B cell (primary cell): Measurements from ENCODE around the gene PROB1. TPM values are rescaled to one million over a fixed set of nuclear protein-coding genes. Genes with fewer than 3 reads are reported as not detected.

Source experiments
- ATAC-seq: fragments of 200-7000 bp; cut with Tn5 transposase; one replicate; pipeline ENCODE4 v1.10.0; 2021; ENCODE audit warnings: low read depth, mild to moderate bottlenecking, moderate number of reproducible peaks, moderate library complexity
- CTCF ChIA-PET: fragments of 350-600 bp; sonication (Branson Sonifier 250); formaldehyde crosslinking; loops from one replicate; lab custom pipeline; 2021; ENCODE audit warnings: antibody characterized with exemption, inconsistent platforms; lab: Charles Lee
- POLR2A ChIA-PET: fragments of 350-600 bp; sonication (Branson Sonifier 250); formaldehyde crosslinking; loops from one replicate; lab custom pipeline; 2021; ENCODE audit warnings: antibody characterized with exemption; lab: Charles Lee
- DNase-seq: peaks from one replicate; pipeline ENCODE4 v3.0.0; 2013
- H2AFZ ChIP-seq: 2 replicates; pipeline ENCODE4 v1.6.1; 2012; ENCODE audit warnings: mild to moderate bottlenecking, low read depth, low read length; ENCODE audit not compliant: insufficient read depth, poor library complexity, severe bottlenecking
- H3K27ac ChIP-seq, 2 donors: 1 replicate in 1 of 2; 2 replicates in 1 of 2; pipeline ENCODE4 v1.5.1; 2012 to 2013; ENCODE audit warnings: low read length in 2 of 2, mild to moderate bottlenecking in 2 of 2, moderate library complexity in 1 of 2
- H3K27me3 ChIP-seq, 4 experiments: fragments of 200-600 bp in 1 of 4; sonication (generic) in 1 of 4; replicated peaks in 1 of 4; 1 replicate in 2 of 4; 2 replicates in 2 of 4; pipeline versions ENCODE4 v1.6.1 to v1.7.0; 2013 to 2016; ENCODE audit warnings: low read length in 3 of 4, mild to moderate bottlenecking in 2 of 4, mixed read lengths in 1 of 4, moderate library complexity in 1 of 4; ENCODE audit not compliant: insufficient read depth in 4 of 4, control insufficient read depth in 3 of 4; ENCODE audit errors: control extremely low read depth in 1 of 4
- H3K36me3 ChIP-seq, 2 experiments: replicated peaks in 1 of 2; 1 replicate in 1 of 2; 2 replicates in 1 of 2; pipeline versions ENCODE4 v1.6.1 to v1.7.1; 2013; ENCODE audit warnings: low read length in 1 of 2; ENCODE audit not compliant: insufficient read depth in 2 of 2, control insufficient read depth in 1 of 2; ENCODE audit errors: control extremely low read depth in 1 of 2, extremely low read depth in 1 of 2
- H3K4me1 ChIP-seq, 2 donors: fragments of 200-600 bp in 1 of 2; sonication (generic) in 1 of 2; 1 replicate in 1 of 2; 2 replicates in 1 of 2; pipeline versions ENCODE4 v1.5.1 to v1.6.1; 2013 to 2017; ENCODE audit warnings: low read length in 2 of 2; ENCODE audit not compliant: control insufficient read depth in 2 of 2, insufficient read depth in 2 of 2
- H3K4me2 ChIP-seq: replicated peaks from 2 replicates; pipeline ENCODE3; 2012; ENCODE audit warnings: mild to moderate bottlenecking, low read depth, low read length; ENCODE audit not compliant: poor library complexity, severe bottlenecking
- H3K4me3 ChIP-seq, 5 experiments: fragments of 200-600 bp in 1 of 5; sonication (generic) in 1 of 5; 1 replicate in 3 of 5; 2 replicates in 2 of 5; pipeline versions ENCODE4 v1.5.1 to v1.7.0; 2011 to 2016; ENCODE audit warnings: low read length in 4 of 5, mild to moderate bottlenecking in 4 of 5, low read depth in 2 of 5, control low read depth in 1 of 5, moderate library complexity in 1 of 5; ENCODE audit not compliant: insufficient read depth in 1 of 5; ENCODE audit errors: control extremely low read depth in 1 of 5, extremely low read depth in 1 of 5
- H3K79me2 ChIP-seq: fragments of 200-600 bp; sonication (generic); one replicate; pipeline ENCODE4 v1.6.0; 2016; ENCODE audit warnings: low read length; ENCODE audit not compliant: control insufficient read depth, insufficient read depth
- H3K9ac ChIP-seq: fragments of 200-600 bp; sonication (generic); 2 replicates; pipeline ENCODE4 v1.6.1; 2017; ENCODE audit warnings: mild to moderate bottlenecking, low read length, moderate library complexity
- H3K9me3 ChIP-seq, 3 donors: one replicate each; pipeline versions ENCODE4 v1.6.1 to v1.7.1; 2013; ENCODE audit warnings: low read length in 2 of 3; ENCODE audit not compliant: control insufficient read depth in 2 of 3, insufficient read depth in 1 of 3; ENCODE audit errors: control extremely low read depth in 1 of 3
- H4K20me1 ChIP-seq: 2 replicates; pipeline ENCODE4 v1.6.0; 2012; ENCODE audit warnings: mild to moderate bottlenecking, low read length; ENCODE audit not compliant: insufficient read depth, control insufficient read depth, poor library complexity, severe bottlenecking
- H3K27ac Mint-ChIP-seq: one replicate; pipeline ENCODE4 v1.8.0; 2021; ENCODE audit warnings: mixed read lengths
- H3K27me3 Mint-ChIP-seq: one replicate; pipeline ENCODE4 v1.8.0; 2021; ENCODE audit warnings: mixed read lengths
- H3K4me1 Mint-ChIP-seq: one replicate; pipeline ENCODE4 v1.8.0; 2021; ENCODE audit warnings: mixed read lengths
- H3K4me3 Mint-ChIP-seq: one replicate; pipeline ENCODE4 v1.8.0; 2021; ENCODE audit warnings: mixed read lengths
- H3K9me3 Mint-ChIP-seq: one replicate; pipeline ENCODE4 v1.8.0; 2022; ENCODE audit warnings: mixed read lengths; ENCODE audit not compliant: insufficient read depth
- CTCF ChIP-seq: fragments of 200-600 bp; IDR thresholded peaks from one replicate; pipeline ENCODE4 v1.8.0; 2022; ENCODE audit warnings: antibody characterized with exemption, mild to moderate bottlenecking
- EZH2 ChIP-seq: IDR thresholded peaks from 2 replicates; pipeline ENCODE4 v1.6.1; 2012; ENCODE audit warnings: borderline replicate concordance, low read depth, mild to moderate bottlenecking, moderate library complexity, low read length; ENCODE audit not compliant: insufficient read depth, poor library complexity, severe bottlenecking
- WGBS: methylation state at CpG from one replicate; pipeline ENCODE4 v1.1.5; 2013; ENCODE audit warnings: missing lambda C conversion rate; ENCODE audit not compliant: insufficient coverage; 5-methylcytosine and 5-hydroxymethylcytosine counted together
- intact Hi-C: fragments of 100-400 bp; cut with micrococcal nuclease; formaldehyde crosslinking; loops from one replicate; pipeline ENCODE4 v1.10.0; 2022
- polyA plus RNA-seq: library from polyadenylated mRNA; depleted of rRNA; stranded (reverse); fragments of >200 nt; gene quantifications from 2 replicates; pipeline ENCODE4 v1.2.3, GENCODE V29; 2012
- total RNA-seq, 2 donors: library from RNA; stranded (reverse); fragments of 120-200 nt in 1 of 2; gene quantifications; 1 replicate in 1 of 2; 2 replicates in 1 of 2; pipeline versions ENCODE4 v1.2.3 to v1.2.4, GENCODE V29; 2013 to 2022

PROB1 gene
- total and polyA plus RNA-seq, 2 donors (not counting 1 experiment from before 2014, with no cell fraction given), result 1.2 to 3.7 TPM

DNA sequence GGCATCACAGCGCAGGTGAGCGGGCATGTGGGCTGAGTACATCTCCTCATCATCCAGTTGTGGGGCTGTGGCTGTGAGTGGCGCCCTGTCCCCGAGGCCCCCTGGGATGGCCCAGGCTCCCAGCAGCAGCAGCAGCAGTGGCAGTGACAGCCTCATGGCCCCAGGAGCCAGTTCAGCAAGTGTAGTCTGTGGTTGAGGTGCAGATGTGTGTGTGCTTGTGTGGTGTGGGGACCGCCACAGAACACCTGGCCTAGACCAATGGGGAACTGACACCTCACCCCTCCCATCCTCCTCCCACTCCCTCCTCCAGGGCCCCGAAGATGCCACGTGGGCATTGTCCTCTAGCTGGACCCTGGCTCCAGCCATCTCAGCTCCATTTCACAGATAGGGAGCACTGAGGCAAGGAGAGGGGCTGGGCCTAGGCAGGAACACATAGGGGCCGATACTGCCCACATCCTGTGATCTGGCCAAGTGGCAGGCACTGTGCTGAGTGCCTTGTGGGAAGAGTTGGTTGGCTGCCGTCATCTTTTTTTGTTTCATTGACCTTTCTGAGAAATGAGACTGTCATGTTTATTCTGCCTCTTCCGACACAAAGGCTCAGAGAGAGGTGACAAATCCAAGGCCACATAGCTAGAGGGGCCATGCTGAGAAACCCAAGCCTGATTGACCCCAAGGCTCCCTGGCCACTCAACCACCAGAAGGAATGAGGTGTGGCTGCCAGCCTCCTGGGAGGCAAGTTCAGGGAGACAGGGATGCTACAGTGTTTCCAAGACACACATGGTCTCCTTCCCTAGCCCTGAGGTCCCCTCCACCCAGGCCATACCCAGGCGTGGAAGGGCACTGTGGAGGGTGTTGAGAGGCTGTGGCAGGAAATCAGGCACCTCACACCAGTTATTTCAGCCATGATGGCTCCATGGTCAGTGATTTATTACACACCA, 4.9 kb downstream of the PROB1 start, which contains the start of gene MZB1:
Gene MZB1, minus strand, starts transcription at position 213 of the 938 bp plus-strand sequence. Its CDS starts 57 bp downstream, at position 156.
- H3K4me3 ChIP-seq, result peak within 1 kb of the TSS; percentile 44 to 76 (median 66)
- Mint-ChIP-seq H3K27me3 (no peaks in the 10 kb centered on the region), H3K9me3 (no peaks in the 10 kb centered on the region), H3K4me1 (peaks cover 72% of the 10 kb centered on the region), H3K27ac (peak within 1 kb of the TSS; percentile 99), H3K4me3 (peak within 1 kb of the TSS; percentile 99)
- peak within 1 kb of the TSS; percentile 91 for H3K4me2 ChIP-seq
- H3K9ac ChIP-seq, result peak within 1 kb of the TSS; percentile 76
- peaks cover 0 to 4% (median 0%) of the 10 kb centered on the region in 3 donors for H3K9me3 ChIP-seq
- H3K27ac ChIP-seq, result peak within 1 kb of the TSS; percentile 86 to 89
- ATAC-seq (peak; percentile 62), DNase-seq (peak; percentile 91)
- 6% methylated on average over 9 of the region's 11 CpGs for WGBS
- ChIA-PET CTCF (interaction anchor here (0.6 to 5.3 kb wide), 8 partner anchors 10 to 246 kb away, joined by 3 to 39 read pairs (median 4); partner anchors contain the start of genes MATR3, PAIP2 and SPATA24), POLR2A (interaction anchor here (0.5 to 8.4 kb wide), 12 partner anchors 9 to 1635 kb away, joined by 3 to 70 read pairs (median 5); partner anchors contain the start of genes HSPA9, MATR3, PAIP2 and SPATA24)
- intact Hi-C loops, result loop anchor here (2.0 to 5.0 kb wide), 3 partner anchors 15 to 813 kb away; partner anchors contain the start of genes HSPA9 and SPATA24
- peak within 1 kb of the TSS; percentile 58 for H2AFZ ChIP-seq
- no peaks in the 10 kb centered on the region for H3K36me3 ChIP-seq
- peaks cover 6% of the 10 kb centered on the region for H4K20me1 ChIP-seq
- H3K79me2 ChIP-seq, result peaks cover 31% of the 10 kb centered on the region
- H3K4me1 ChIP-seq, result peaks cover 61 to 87% of the 10 kb centered on the region in 2 donors
- H3K27me3 ChIP-seq, result no peaks in the 10 kb centered on the region
- TF ChIP-seq EZH2, result no peak
- TF ChIP-seq CTCF, result no peak
